MM.1S (cell line): ENCODE results near the gene TEX44.

Source experiments
- EZH2 ChIP-seq: fragments of 300-600 bp; sonication (generic); optimal IDR thresholded peaks from 2 replicates; pipeline ENCODE3; 2017; ENCODE audit warnings: low read depth, mild to moderate bottlenecking, antibody characterized with exemption, low read length, mixed read lengths
- EZH2phosphoT487 ChIP-seq: fragments of 300-600 bp; sonication (generic); IDR thresholded peaks from 2 replicates; pipeline ENCODE4 v1.6.1; 2018; ENCODE audit warnings: antibody characterized with exemption, low read length
- TF ChIP-seq, protein P1 (sequence below): fragments of 300-600 bp; sonication (generic); IDR thresholded peaks from 2 replicates; pipeline ENCODE4 v1.5.1; 2016; ENCODE audit warnings: antibody characterized with exemption, low read length, mixed read lengths

- TF ChIP-seq, protein P1, sequence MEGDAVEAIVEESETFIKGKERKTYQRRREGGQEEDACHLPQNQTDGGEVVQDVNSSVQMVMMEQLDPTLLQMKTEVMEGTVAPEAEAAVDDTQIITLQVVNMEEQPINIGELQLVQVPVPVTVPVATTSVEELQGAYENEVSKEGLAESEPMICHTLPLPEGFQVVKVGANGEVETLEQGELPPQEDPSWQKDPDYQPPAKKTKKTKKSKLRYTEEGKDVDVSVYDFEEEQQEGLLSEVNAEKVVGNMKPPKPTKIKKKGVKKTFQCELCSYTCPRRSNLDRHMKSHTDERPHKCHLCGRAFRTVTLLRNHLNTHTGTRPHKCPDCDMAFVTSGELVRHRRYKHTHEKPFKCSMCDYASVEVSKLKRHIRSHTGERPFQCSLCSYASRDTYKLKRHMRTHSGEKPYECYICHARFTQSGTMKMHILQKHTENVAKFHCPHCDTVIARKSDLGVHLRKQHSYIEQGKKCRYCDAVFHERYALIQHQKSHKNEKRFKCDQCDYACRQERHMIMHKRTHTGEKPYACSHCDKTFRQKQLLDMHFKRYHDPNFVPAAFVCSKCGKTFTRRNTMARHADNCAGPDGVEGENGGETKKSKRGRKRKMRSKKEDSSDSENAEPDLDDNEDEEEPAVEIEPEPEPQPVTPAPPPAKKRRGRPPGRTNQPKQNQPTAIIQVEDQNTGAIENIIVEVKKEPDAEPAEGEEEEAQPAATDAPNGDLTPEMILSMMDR = no peak
- no peak for TF ChIP-seq EZH2
- no peak for TF ChIP-seq EZH2phosphoT487
Measured at GRCh38 chr2:231567159-231567558, 25.5 kb upstream of the TEX44 start.
